Mucosa of stomach (tissue), 1 donor: ENCODE data around the gene PABPN1L.

Source experiments
- H3K27me3 ChIP-seq: one replicate; pipeline ENCODE4 v1.7.0; 2013; ENCODE audit warnings: mild to moderate bottlenecking, low read length; ENCODE audit not compliant: control insufficient read depth, insufficient read depth
- H3K36me3 ChIP-seq: one replicate; pipeline ENCODE4 v1.7.0; 2013; ENCODE audit warnings: low read length; ENCODE audit not compliant: control insufficient read depth, insufficient read depth
- H3K4me1 ChIP-seq: one replicate; pipeline ENCODE4 v1.7.0; 2013; ENCODE audit warnings: mild to moderate bottlenecking, low read length; ENCODE audit not compliant: control insufficient read depth, insufficient read depth
- H3K4me3 ChIP-seq: one replicate; pipeline ENCODE4 v1.7.0; 2013; ENCODE audit warnings: low read length
- H3K9ac ChIP-seq: one replicate; pipeline ENCODE4 v1.7.0; 2013; ENCODE audit warnings: mild to moderate bottlenecking, low read length, moderate library complexity
- H3K9me3 ChIP-seq: one replicate; pipeline ENCODE4 v1.7.0; 2013; ENCODE audit warnings: mild to moderate bottlenecking, low read length, moderate library complexity; ENCODE audit not compliant: control insufficient read depth
- donor health status: Pancreatic carcinoma.

Gene PABPN1L

DNA sequence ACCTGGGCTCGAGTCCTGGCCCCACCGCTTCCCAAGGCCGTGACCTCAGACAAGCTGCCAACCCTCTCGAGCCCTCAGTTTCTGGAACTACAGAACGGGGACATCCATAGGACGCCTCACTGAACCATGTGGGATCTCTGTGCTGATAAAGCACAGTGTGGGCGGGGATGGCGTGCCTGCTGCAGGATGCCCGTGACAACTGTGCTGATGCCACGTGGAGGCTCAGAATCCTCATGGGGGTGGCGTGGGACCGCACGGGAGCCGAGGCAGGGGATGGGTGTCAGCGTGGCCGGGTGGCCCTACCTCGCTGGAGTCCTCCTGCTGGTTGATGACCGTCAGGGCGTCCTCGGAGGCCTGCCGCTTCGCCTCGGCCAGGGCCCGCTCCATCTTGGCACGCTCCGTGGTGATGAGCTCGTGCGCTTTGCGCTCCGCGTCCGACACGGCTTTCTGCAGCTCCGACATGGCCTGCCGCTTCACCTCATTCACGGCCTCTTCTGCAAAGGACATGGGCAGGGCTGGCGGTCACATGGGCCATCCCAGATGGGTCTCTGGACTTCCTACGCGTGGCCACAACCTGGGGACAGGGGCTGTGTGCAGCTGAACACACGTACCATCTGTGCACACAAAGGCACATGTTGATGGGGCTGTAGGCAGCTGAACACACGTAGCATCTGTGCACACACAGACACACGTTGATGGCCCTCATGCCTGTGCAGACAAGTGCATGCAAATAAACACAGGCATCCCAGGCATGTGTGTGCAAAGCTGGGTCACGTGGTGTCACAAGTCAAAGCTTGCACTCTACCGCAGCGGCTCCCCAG is 12.7 kb upstream of the PABPN1L start:
- Histone ChIP-seq H3K27me3 (peaks cover 10% of the 10 kb centered on the region), H3K36me3 (no peaks in the 10 kb centered on the region)

DNA sequence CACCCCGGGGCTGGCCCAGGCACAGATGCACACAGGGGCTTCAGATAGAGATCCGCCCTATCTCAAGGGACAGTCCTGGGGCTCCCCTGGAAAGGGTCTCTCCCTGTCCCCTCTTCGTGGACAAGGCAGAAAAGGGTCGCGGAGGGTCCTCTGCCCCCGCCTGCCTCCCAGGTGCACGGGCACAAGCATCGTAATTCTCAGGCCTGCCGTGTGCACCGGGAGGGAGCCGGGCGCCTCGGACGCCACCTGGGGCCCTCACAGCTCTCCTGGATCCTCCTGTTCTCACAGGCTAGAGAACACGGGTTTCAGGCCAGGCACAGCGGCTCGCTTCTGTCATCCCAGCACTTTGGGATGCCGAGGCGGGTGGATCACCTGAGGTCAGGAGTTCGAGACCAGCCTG is 11.9 kb upstream of the PABPN1L start:
- Histone ChIP-seq H3K36me3 (no peaks in the 10 kb centered on the region), H3K9me3 (no peaks in the 10 kb centered on the region), H3K9ac (no peak overlapping the region), H3K4me3 (no peak overlapping the region), H3K4me1 (peaks cover 19% of the 10 kb centered on the region), H3K27me3 (peaks cover 10% of the 10 kb centered on the region)

More for the DNA sequence above, 12.7 kb upstream of the PABPN1L start:
- Histone ChIP-seq H3K4me3 (no peak overlapping the region), H3K4me1 (peaks cover 19% of the 10 kb centered on the region), H3K9ac (no peak overlapping the region), H3K9me3 (no peaks in the 10 kb centered on the region)

DNA sequence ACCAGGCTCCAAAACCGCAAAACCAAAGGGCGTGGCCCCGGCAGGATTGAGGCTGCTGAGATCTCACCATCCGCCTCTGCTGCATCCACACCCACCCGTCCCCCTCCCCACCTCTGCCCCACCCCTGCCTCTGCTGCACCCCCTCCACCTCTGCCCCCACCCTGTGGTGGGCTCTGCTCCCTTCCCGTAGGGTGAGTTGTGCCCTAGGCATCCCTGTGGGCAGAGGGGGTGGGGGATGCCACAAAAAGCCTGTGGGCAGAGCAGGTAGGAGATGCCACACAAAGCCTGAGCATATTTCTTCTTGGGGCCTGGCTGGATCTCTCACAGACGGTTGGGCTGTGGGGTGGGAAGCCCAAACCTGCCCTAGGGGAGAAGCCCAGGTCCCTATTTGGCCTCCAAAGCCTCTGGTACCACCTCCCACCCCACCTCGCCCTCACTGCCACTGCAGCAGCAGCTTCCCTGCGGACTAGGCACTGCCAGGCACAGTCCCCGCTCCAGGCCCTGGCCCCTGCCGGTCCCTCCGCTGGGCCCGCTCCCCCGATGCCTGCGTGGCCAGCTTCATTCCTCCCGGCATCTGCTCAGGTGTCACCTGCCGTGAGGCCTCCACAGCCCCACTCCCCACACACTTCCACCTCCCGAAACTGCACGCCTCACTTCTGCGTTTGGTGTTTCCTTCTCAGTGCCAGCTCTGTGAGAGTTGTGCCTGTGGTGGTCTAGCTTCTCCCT is 11.3 kb upstream of the PABPN1L start:
- H3K36me3 ChIP-seq, result no peaks in the 10 kb centered on the region
- no peaks in the 10 kb centered on the region for H3K9me3 ChIP-seq
- peaks cover 10% of the 10 kb centered on the region for H3K27me3 ChIP-seq
- no peak overlapping the region for H3K4me3 ChIP-seq
- H3K4me1 ChIP-seq, result peaks cover 18% of the 10 kb centered on the region
- H3K9ac ChIP-seq, result no peak overlapping the region

DNA sequence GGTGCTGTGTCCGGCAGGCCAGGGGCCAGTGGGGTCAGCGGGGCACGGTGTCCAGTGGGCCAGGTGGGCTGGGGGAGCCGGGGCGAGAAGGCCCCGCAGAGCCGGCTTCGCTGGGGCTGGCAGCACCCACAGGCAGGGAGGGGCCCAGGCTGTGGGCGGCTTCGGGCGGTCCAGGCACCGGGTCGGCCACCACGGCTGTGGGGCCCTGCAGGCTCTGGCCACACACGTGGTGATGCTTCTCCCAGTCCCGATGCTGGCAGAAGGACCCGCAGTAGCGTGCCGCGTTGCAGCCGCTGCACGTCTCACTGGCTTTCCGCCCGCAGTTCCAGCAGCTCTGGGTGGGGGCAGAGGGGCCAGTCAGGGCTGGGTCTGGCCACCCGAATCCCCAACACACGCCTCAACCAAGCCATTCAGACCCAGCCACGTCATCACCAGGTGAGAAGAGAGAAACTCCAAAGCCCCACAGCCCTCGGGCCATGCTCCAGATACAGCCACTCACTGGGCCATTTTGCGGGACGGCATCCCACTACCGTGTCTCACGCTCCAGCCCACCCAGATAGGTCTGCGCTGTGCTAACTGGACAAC is 10.6 kb upstream of the PABPN1L start:
- H3K9me3 ChIP-seq, result no peaks in the 10 kb centered on the region
- no peaks in the 10 kb centered on the region for H3K36me3 ChIP-seq
- no peak overlapping the region for H3K4me3 ChIP-seq
- H3K4me1 ChIP-seq, result peaks cover 12% of the 10 kb centered on the region
- H3K27me3 ChIP-seq, result peaks cover 10% of the 10 kb centered on the region
- H3K9ac ChIP-seq, result no peak overlapping the region

DNA sequence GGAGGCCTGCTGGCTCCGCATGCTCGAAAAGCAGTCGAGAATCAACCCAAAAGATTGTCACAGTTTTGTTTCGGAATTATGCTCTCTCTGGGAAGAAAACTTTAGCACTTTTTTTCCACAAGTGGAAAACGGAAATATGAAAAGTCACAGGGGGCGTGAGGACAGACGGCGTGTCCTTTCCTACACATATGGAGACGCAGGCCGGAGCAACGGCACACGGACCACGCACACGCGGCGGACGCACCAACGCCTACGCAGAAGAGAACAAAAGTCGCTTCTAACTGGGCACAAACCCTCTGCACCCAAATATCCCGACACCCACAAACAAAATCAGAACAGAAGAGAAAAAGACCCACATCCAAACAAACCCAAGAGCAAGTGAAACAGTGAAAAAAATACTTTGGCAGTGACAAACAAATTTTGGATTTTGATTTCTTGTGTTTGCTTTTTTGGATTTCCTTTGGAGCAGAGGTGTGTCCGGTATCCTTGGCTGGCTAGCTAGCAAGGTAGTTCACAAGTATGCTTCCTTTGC is 9.3 kb upstream of the PABPN1L start:
- peaks cover under 1% of the 10 kb centered on the region for H3K4me1 ChIP-seq
- no peak overlapping the region for H3K9ac ChIP-seq
- H3K27me3 ChIP-seq, result peaks cover 17% of the 10 kb centered on the region
- H3K4me3 ChIP-seq, result no peak overlapping the region
- no peaks in the 10 kb centered on the region for H3K36me3 ChIP-seq
- H3K9me3 ChIP-seq, result no peaks in the 10 kb centered on the region

DNA sequence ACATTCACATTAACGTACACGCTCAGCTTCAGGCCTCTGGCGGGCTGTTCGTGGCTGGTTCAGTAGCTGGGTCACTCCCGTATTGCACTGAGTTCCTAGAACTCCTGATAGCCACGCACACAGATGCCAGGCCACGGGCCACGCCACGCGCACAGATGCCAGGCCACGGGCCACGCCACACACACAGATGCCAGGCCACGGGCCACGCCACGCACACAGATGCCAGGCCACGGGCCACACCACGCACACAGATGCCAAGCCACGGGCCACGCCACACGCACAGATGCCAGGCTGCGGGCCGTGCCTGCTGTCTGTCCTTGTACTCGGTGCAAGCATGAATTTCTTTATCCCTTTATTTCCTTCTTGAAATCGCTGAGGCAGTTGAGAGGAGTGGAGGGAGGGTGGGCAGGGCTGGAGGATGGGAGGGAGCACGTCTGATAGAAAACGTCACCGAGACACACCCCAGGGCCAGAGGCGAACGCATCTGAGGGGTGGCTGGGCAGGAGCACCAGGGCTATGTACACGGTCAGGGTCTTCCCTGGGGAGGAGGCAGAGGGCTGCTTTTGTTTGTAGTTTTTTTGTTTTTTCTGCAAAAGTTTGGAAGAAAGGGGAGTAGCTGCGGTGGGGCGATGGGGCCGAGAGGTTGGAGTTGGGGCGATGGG is 8.6 kb upstream of the PABPN1L start:
- H3K9ac ChIP-seq, result no peak overlapping the region
- H3K36me3 ChIP-seq, result no peaks in the 10 kb centered on the region
- H3K4me3 ChIP-seq, result no peak overlapping the region
- H3K27me3 ChIP-seq, result peaks cover 21% of the 10 kb centered on the region
- no peaks in the 10 kb centered on the region for H3K9me3 ChIP-seq
- H3K4me1 ChIP-seq, result no peaks in the 10 kb centered on the region

DNA sequence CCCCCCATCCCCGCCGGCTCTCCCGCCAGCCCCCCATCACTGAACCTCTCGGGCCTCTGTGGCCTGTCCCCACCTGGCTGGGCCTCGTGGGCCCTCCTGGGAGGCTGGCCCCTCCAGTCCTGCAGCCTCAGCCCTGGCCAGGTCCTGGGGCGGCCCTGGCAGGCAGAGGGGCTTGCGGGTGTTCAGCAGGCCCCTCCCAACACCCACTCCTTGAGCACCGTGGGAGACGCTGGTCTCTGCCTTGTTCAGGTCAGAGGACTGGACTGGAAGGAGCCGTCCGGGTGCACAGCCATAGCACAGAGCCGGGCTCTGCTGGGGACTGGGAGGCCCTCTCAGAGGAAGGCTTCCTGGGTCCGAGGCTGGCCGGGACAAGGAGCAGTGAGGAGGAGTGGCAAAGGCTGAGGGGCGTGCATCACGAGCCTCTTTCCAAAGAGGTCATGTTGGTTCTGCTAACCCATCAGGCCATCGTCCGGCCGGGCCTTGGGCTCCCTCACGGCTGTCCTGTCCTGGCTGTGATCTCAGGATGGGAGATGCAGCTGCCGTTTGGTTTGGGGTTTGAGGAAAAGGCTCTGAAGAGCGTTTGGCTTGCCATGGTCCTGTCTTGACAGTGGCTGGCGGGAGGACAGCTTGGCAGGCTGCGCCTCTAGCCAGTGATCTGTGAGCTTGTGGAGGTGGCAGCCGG is 6.3 kb upstream of the PABPN1L start:
- Histone ChIP-seq H3K4me1 (no peaks in the 10 kb centered on the region), H3K36me3 (no peaks in the 10 kb centered on the region), H3K27me3 (peaks cover 28% of the 10 kb centered on the region), H3K4me3 (no peak overlapping the region), H3K9ac (no peak overlapping the region), H3K9me3 (no peaks in the 10 kb centered on the region)

DNA sequence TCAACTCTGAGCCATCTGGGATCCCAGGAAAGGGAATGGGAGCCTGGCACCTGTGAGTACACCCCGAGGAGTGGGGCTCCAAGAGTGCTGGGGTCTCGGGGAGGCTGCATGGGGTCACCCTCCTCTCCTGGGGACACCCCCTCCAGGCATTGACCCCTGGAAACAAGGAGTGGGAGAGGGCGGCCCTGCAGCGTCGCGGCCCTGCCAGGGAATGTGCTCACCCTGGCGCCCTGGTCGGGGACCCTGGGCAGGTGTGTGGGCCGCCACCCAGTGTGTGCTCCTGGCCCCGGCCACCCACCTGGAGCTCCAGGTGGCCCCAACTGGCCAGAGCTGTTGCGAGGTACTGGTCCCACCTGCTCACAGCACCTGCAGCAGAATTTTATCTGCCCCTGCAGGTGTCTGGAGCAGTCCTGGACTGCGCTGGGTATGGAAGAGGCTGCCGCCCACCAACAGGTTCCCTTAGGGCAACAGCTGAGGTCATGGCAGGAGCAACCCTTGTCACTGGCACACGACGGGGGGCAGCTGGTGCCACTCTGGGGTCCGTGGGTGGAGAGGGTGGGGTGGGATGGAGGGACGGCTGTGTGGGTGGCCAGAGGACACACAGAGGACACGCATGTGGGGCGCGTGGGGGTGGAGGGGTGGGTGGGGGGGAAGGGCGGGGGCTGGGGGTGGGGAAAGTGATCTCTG is 5.4 kb upstream of the PABPN1L start:
- Histone ChIP-seq H3K4me1 (no peaks in the 10 kb centered on the region), H3K36me3 (no peaks in the 10 kb centered on the region), H3K9ac (no peak overlapping the region), H3K4me3 (no peak overlapping the region), H3K27me3 (peaks cover 28% of the 10 kb centered on the region), H3K9me3 (no peaks in the 10 kb centered on the region)

DNA sequence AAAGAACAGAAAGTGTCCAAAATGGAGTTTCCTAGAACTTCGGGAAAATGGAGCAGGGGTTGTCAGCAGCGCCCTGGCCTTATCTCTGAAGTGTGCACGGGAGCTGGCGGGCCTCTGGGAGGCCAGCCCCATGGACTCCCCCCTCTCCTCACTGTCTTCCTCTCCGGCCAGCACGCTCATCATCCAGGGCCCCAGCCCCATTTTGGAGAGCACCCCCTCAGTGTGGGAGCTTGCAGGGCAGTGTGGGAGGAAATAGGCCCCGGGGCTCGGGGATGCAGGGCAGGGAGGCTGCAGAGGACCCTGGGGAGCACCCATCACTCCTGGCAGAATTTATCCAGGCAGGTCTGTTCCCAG is 4.9 kb upstream of the PABPN1L start:
- Histone ChIP-seq H3K36me3 (no peaks in the 10 kb centered on the region), H3K27me3 (peaks cover 29% of the 10 kb centered on the region), H3K9ac (no peak overlapping the region), H3K4me3 (no peak overlapping the region), H3K9me3 (no peaks in the 10 kb centered on the region), H3K4me1 (no peaks in the 10 kb centered on the region)

DNA sequence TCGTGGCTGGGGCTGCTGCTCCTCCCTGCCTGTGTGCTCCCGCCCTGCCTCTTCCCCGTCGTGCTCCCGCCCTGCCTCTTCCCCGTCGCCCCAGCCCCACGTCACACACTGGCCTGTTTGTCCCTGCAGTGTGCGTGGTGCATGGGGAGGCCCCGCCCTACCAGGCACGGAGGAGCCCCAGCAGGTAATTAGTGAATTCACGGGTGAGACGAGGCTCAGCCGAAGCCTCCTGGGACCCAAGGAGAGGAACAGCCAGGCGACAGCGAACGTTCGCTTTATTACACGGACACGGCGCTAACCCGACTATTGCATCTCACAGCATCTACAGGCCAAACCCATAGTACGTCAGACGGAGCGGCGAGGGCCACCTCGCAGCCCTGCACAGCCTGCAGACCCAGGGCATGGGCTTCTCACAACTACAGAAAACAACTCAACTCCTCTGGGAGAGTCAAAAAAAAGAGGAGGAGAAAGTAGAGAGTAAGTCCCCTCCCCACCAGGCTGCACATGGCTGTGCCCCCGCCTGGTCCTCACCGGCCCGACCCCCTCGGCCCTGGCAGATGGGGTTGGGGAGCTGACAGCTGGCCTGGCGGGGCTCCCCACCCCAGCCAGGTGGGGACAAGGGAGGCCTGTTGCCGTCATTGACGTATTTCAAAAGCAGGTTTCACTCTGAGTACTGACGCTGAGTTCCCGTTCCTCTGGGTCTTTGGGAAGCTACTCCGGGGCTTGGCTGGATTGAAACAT is 4.3 kb upstream of the PABPN1L start:
- H3K9me3 ChIP-seq, result no peaks in the 10 kb centered on the region
- H3K9ac ChIP-seq, result no peak overlapping the region
- H3K4me3 ChIP-seq, result no peak overlapping the region
- no peaks in the 10 kb centered on the region for H3K36me3 ChIP-seq
- H3K4me1 ChIP-seq, result no peaks in the 10 kb centered on the region
- peaks cover 33% of the 10 kb centered on the region for H3K27me3 ChIP-seq

DNA sequence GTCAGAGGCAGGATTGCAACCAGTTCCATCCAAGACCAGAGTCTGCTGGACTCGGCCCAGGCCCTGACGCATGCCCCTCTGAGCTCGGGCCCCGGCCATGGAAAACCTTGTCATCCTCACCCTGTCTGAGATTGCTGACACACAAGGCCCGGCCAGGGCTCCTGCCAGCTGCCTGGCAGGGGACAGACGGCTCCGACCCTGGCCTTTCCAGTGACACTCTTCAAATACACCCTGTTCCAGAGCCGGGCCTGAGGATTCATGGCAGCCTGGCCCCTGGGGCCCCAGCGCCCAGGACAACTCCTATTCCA is 3.2 kb upstream of the PABPN1L start:
- H3K4me3 ChIP-seq, result no peak overlapping the region
- H3K4me1 ChIP-seq, result no peaks in the 10 kb centered on the region
- H3K9ac ChIP-seq, result no peak overlapping the region
- H3K36me3 ChIP-seq, result no peaks in the 10 kb centered on the region
- H3K9me3 ChIP-seq, result no peaks in the 10 kb centered on the region
- peaks cover 33% of the 10 kb centered on the region for H3K27me3 ChIP-seq
